ENCODE measurements around the gene USP49.

The USP49 gene

DNA sequence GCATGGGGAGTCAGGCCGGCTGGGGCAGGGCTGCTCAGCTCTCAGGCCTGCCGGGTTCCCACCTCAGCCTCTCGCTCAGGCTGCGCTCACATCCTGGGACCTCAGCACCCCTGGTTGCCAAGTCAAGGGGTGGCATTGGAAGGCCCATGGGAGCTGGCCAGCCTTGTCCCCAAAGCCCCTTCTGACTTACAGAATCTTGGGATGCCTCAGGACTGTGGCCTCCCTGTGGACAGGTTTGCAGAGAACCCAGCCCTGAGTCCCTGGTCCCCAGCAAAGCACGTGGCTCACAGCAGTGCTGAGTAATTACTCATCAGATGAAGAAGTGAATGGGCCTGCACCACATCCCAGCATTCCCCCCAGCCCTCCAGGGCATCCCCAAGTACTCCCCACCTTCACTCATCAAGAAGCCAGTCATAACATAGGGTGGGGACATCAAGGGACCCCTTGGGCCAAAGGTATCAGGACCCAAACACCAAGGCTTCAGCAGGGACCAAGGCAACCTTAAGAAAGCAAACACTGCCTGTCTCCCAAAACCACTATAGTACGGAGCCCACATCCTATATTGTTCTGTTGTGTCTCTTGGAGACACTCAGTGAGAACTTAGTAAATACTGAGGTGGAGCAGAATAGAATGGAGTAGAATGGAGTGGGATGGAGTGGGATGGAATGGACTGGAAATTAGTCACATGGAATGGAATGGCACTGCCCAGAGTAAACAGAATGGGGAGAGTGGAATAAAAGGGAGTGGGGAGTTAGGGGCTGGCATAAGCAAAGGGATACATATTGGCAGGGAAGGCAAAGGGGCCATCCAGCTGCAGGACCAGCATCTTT lies 151.6 kb downstream of the USP49 start:
- DNase-seq: peak in 3 of 10 donors; percentile 15 to 77 (median 54)
- intact Hi-C loops (cut with DNase I): no loop called here

DNA sequence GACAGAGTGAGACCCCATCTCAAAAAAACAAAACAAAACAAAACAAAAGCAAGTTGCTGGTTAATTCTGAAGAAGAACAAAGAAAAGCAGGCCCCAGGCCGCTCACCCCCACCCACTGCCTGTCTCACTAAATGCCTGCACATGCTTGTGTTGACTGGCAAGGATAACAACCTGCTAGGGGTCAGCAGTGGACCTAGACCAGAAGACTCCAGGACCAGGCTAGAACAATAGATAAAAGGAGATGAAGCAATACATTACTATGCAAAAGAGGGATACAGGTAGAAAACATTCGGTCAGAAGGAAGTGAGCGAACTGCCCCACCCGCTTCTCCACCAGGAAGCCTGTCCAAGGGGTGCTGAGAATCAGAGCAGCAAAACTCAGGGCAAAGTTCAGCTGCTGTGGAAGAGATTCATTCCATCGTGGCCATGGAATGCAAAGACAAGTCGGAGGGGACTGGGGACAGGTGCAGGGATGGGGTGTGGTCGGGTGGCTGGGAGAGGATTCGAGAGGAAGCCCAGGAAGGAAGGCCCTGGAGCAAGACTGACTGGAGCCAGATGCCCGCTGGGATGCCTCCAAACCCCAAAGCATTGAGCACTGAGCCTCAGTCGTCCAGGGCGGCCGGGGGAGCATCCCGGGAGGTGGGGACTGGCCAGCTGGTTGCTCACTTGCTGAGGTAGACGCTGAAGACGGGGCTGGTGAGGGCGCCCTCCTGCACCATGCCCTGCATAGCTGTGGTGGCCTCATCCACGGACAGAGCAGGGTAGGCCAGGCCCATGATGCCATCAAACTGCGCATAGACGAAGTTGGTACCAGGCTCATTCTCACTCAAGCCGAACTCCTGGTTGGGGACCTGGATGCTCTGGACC lies 153.3 kb downstream of the USP49 start:
- intact Hi-C loops (cut with DNase I): no loop called here
- peak in 2 of 10 donors; percentile 50 to 79 for DNase-seq

DNA sequence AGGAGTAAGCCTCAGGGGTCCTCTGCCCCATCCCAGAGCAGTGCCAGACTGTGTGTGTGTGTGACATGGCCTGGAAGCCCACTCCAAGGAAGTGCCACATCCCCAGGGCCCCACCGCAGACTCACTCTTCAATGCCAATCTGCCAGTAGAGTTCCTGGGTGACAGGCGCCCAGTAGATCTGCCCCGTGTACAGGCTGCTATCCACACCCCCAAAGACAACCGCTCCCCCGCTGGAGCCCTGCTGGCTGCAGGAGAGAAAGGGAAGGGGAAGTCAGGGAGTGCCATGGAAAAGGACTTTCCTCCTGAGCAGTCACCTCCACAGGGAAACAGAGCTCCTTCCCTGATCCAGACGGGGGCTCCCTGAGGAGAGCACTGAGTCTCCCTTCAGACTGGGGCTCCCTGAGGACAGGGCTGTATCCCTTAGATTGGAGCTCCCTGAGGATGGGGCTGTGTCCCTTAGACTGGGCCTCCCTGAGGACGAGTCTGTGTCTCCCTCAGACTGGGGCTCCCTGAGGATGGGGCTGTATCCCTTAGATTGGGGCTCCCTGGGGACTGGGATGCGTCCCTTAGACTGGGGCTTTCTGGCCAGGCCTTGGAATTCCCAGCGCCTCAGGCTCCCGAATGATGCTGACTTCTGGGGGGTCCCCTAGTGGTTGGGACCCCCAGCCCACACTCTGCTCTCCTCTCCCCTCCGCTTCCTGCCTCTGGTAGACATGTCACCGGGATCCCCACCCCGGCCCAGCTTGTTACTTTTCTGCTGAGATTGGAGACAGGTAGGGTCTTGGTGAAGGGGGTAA lies 154.6 kb downstream of the USP49 start:
- intact Hi-C loops (cut with DNase I): no loop called here
- peak in 2 of 10 donors; percentile 35 to 71 for DNase-seq
